ENCODE data around the gene KCNJ10. TPM values are rescaled to one million over a fixed set of nuclear protein-coding genes. Genes with fewer than 3 reads are reported as not detected.

KCNJ10 gene
- total and polyA plus RNA-seq, 8 donors, result 0.27 to 0.72 (median 0.56) TPM; not detected in 1

DNA sequence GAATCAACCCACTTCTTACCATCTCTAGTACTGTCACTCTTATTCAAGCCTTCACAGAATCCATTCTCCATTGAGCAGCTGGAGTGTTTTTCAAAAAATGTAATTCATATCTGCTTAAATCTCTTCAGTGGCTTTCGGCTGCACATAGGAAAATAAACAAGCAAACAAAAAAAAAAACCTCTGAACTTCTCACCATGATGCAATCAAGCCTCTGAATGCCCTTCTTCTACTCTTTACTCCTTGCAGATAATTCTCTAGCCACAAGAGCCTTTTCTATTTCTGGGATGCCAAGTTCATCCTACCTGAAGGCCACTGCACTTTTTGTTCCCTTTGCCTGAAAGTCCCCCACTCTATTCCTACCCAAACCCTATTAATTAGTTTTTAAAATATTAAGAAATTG is 52.4 kb downstream of the KCNJ10 start:
- Histone ChIP-seq H3K36me3 (no peaks in the 10 kb centered on the region), H3K27ac (no peak overlapping the region), H3K9me3 (no peaks in the 10 kb centered on the region), H3K4me3 (no peak overlapping the region), H3K4me1 (no peaks in the 10 kb centered on the region), H3K27me3 (no peaks in the 10 kb centered on the region)
- DNase-seq, result no peak
- intact Hi-C loops (cut with DNase I), result no loop called here
- TF ChIP-seq CTCF (IDR thresholded peaks at IDR 0.05), result no peak
- ATAC-seq, result no peak

DNA sequence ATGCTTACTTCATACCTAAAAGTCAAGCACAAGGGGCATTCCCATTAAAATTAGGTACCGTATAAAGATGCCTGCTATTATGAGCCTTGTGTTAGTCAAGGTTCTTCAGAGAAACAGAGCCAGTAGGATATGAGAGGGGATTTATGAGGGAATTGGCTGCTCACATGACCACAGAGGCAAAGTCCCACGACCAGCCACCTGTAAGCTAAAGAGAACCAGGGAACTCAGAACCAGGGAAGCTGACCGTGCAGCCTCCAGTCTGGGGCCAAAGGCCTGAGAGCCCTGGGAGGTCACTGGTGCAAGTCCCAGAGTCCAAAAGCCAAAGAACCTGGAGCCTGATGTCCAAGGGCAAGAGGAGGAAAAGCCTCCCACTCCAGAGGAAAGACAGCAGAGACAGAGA is 58.2 kb downstream of the KCNJ10 start:
- Histone ChIP-seq H3K4me3 (no peak overlapping the region), H3K27ac (no peak overlapping the region), H3K9me3 (no peaks in the 10 kb centered on the region), H3K27me3 (no peaks in the 10 kb centered on the region), H3K36me3 (no peaks in the 10 kb centered on the region), H3K4me1 (no peaks in the 10 kb centered on the region)
- DNase-seq (no peak), ATAC-seq (no peak)
- TF ChIP-seq CTCF (IDR thresholded peaks at IDR 0.05), result no peak
- intact Hi-C loops (cut with DNase I), result no loop called here

- no peak overlapping the region for H3K27ac ChIP-seq
- no peaks in the 10 kb centered on the region for H3K27me3 ChIP-seq
- no peaks in the 10 kb centered on the region for H3K4me1 ChIP-seq
- no peaks in the 10 kb centered on the region for H3K36me3 ChIP-seq
- ATAC-seq (no peak), DNase-seq (no peak)
- intact Hi-C loops (cut with DNase I), result loop anchor here (5.0 to 10.0 kb wide), 2 partner anchors 65 to 72 kb away; partner anchors contain the start of gene IGSF9 (in 1 of the 2)
- no peak for TF ChIP-seq CTCF (IDR thresholded peaks at IDR 0.05)
- no peaks in the 10 kb centered on the region for H3K9me3 ChIP-seq
- no peak overlapping the region for H3K4me3 ChIP-seq
Observed at GRCh38 chr1:160009801-160010200, 60.2 kb downstream of the KCNJ10 start.

GRCh38 chr1:160009081-160009480 is 60.9 kb downstream of the KCNJ10 start:
- intact Hi-C loops (cut with DNase I), result loop anchor here (5.0 to 10.0 kb wide), 2 partner anchors 64 to 72 kb away; partner anchors contain the start of gene IGSF9 (in 1 of the 2)

More at GRCh38 chr1:160009081-160009480, 60.9 kb downstream of the KCNJ10 start:
- no peaks in the 10 kb centered on the region for H3K9me3 ChIP-seq
- no peaks in the 10 kb centered on the region for H3K27me3 ChIP-seq
- H3K4me3 ChIP-seq, result no peak overlapping the region
- DNase-seq, result no peak
- no peaks in the 10 kb centered on the region for H3K4me1 ChIP-seq
- no peak for ATAC-seq
- no peak for TF ChIP-seq CTCF (IDR thresholded peaks at IDR 0.05)
- no peak overlapping the region for H3K27ac ChIP-seq
- H3K36me3 ChIP-seq, result no peaks in the 10 kb centered on the region
